ENCODE data around the gene LLCFC1. TPM values are rescaled to one million over a fixed set of nuclear protein-coding genes. Genes with fewer than 3 reads are reported as not detected.

LLCFC1 gene
- total and polyA plus RNA-seq, 2 of the 8 experiments (the other 6 are each of a cell fraction or from before 2014, with no cell fraction given), result not detected

DNA sequence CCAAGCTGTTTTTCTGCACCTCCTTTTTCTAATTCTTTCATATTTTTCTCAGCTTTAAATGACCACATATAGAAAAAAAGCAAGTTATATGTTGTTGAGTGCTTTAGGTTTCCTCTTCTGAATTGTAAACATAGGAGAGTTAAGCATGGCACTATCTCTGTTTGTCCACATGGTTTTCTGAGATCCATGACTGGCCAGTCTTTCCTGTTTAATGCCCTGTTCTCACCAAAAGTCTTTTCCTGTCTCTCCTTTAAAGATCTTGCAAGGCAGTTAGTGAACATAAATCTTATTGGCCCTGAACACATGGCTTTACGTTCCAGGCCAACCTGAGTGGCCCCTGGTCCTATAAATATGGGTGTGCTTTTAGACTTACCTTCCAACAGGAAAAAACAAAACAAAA lies 25.2 kb upstream of the LLCFC1 start (continued):
- no peak for TF ChIP-seq RAD21 (IDR thresholded peaks at IDR 0.05 in 1 of 2, conservative IDR thresholded peaks at IDR 0.05 in 1 of 2; ENCODE audit: low read depth in 2 of 2, low read length in 2 of 2)
- no peak for TF ChIP-seq CHD2 (IDR thresholded peaks at IDR 0.05; ENCODE audit: low read length)
- no peak for TF ChIP-seq TCF12 (IDR thresholded peaks at IDR 0.05; ENCODE audit: low read depth, low read length)
- no peak for TF ChIP-seq SUZ12 (IDR thresholded peaks at IDR 0.05; ENCODE audit: low read length)
